Neutrophil (primary cell): ENCODE measurements around the gene NFATC3.
"Not testable (repeated sequence)": the region's sequence is repeated elsewhere in the genome, so short reads cannot be mapped to it uniquely, and the experiment has no call there.

Source experiments
- H3K27ac ChIP-seq: fragments of 200-600 bp; sonication (generic); 2 replicates; pipeline ENCODE4 v1.5.1; 2016; ENCODE audit warnings: mild to moderate bottlenecking, moderate library complexity
- H3K27me3 ChIP-seq: fragments of 200-600 bp; sonication (generic); 2 replicates; pipeline ENCODE4 v1.6.0; 2016; ENCODE audit warnings: mild to moderate bottlenecking
- H3K36me3 ChIP-seq: fragments of 200-600 bp; sonication (generic); 2 replicates; pipeline ENCODE4 v1.5.1; 2017
- H3K4me1 ChIP-seq, 2 experiments: fragments of 200-600 bp in 1 of 2; sonication (generic) in 1 of 2; 1 replicate in 1 of 2; 2 replicates in 1 of 2; pipeline versions ENCODE4 v1.5.1 to v1.6.1; 2013 to 2016; ENCODE audit warnings: low read depth in 1 of 2, low read length in 1 of 2, mild to moderate bottlenecking in 1 of 2, moderate library complexity in 1 of 2; ENCODE audit not compliant: control insufficient read depth in 1 of 2, insufficient read depth in 1 of 2
- H3K4me3 ChIP-seq, 2 experiments: fragments of 200-600 bp in 1 of 2; sonication (generic) in 1 of 2; 1 replicate in 1 of 2; 2 replicates in 1 of 2; pipeline ENCODE4 v1.5.1; 2013 to 2016; ENCODE audit warnings: low read depth in 1 of 2, low read length in 1 of 2, mild to moderate bottlenecking in 1 of 2, moderate library complexity in 1 of 2
- H3K9me3 ChIP-seq: fragments of 200-600 bp; sonication (generic); 2 replicates; pipeline ENCODE4 v1.5.1; 2016
- TF ChIP-seq, protein P1 (sequence below): fragments of 200-600 bp; sonication (generic); IDR thresholded peaks from 2 replicates; pipeline ENCODE4 v1.5.1; 2016; ENCODE audit warnings: antibody characterized with exemption

NFATC3 gene

GRCh38 chr16:68097895-68098294 is 12.7 kb downstream of the NFATC3 start:
- H3K27ac ChIP-seq: no peak overlapping the region
- peaks cover 8% of the 10 kb centered on the region for H3K36me3 ChIP-seq
- H3K4me1 ChIP-seq: peaks cover 4 to 8% of the 10 kb centered on the region in 2 experiments
- TF ChIP-seq, protein P1, sequence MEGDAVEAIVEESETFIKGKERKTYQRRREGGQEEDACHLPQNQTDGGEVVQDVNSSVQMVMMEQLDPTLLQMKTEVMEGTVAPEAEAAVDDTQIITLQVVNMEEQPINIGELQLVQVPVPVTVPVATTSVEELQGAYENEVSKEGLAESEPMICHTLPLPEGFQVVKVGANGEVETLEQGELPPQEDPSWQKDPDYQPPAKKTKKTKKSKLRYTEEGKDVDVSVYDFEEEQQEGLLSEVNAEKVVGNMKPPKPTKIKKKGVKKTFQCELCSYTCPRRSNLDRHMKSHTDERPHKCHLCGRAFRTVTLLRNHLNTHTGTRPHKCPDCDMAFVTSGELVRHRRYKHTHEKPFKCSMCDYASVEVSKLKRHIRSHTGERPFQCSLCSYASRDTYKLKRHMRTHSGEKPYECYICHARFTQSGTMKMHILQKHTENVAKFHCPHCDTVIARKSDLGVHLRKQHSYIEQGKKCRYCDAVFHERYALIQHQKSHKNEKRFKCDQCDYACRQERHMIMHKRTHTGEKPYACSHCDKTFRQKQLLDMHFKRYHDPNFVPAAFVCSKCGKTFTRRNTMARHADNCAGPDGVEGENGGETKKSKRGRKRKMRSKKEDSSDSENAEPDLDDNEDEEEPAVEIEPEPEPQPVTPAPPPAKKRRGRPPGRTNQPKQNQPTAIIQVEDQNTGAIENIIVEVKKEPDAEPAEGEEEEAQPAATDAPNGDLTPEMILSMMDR: no peak
- H3K4me3 ChIP-seq: no peak overlapping the region
- no peaks in the 10 kb centered on the region for H3K9me3 ChIP-seq
- H3K27me3 ChIP-seq: no peaks in the 10 kb centered on the region

- Histone ChIP-seq H3K27me3 (no peaks in the 10 kb centered on the region), H3K4me3 (no peak overlapping the region), H3K36me3 (peaks cover 8% of the 10 kb centered on the region), H3K4me1 (no peaks in the 10 kb centered on the region), H3K9me3 (no peaks in the 10 kb centered on the region), H3K27ac (no peak overlapping the region)
- TF ChIP-seq, protein P1: no peak
Observed at GRCh38 chr16:68100488-68100887, 15.3 kb downstream of the NFATC3 start.

- H3K27ac ChIP-seq: no peak overlapping the region
- H3K27me3 ChIP-seq: no peaks in the 10 kb centered on the region
- no peaks in the 10 kb centered on the region for H3K9me3 ChIP-seq
- TF ChIP-seq, protein P1: no peak
- H3K36me3 ChIP-seq: no peaks in the 10 kb centered on the region
- H3K4me3 ChIP-seq: no peak overlapping the region
- no peaks in the 10 kb centered on the region for H3K4me1 ChIP-seq
Observed at GRCh38 chr16:68105611-68106010, 20.4 kb downstream of the NFATC3 start.

- not testable (repeated sequence) for H3K36me3 ChIP-seq, H3K27me3 ChIP-seq, H3K27ac ChIP-seq, H3K4me3 ChIP-seq, H3K9me3 ChIP-seq, H3K4me1 ChIP-seq
Observed at GRCh38 chr16:68107230-68107928, 22.2 kb downstream of the NFATC3 start.

GRCh38 chr16:68109156-68109555 is 24.0 kb downstream of the NFATC3 start:
- H3K4me3 ChIP-seq, H3K9me3 ChIP-seq: not testable (repeated sequence)

DNA sequence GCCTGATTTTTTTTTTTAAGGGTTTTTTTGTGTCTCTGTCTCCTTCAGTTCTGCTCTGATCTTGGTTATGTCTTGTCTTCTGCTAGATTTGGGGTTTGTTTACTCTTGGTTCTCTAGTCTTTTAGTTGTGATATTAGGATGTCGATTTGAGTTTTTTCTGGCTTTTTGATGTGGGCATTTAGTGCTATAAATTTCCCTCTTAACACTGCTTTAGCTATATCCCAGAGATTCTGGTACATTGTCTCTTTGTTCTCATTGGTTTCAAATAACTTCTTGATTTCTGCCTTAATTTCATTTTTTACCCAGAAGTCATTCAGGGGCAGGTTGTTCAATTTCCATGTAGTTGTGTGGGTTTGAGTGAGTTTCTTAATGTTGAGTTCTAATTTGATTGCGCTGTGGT is 25.4 kb downstream of the NFATC3 start:
- not testable (repeated sequence) for H3K36me3 ChIP-seq, H3K4me3 ChIP-seq, H3K9me3 ChIP-seq, H3K27ac ChIP-seq, H3K27me3 ChIP-seq
- H3K4me1 ChIP-seq: peaks cover 12 to 13% of the 10 kb centered on the region in 2 experiments

More at GRCh38 chr16:68109156-68109555, 24.0 kb downstream of the NFATC3 start:
- H3K36me3 ChIP-seq, H3K27me3 ChIP-seq, H3K27ac ChIP-seq: not testable (repeated sequence)
- peaks cover 12 to 13% of the 10 kb centered on the region in 2 experiments for H3K4me1 ChIP-seq

DNA sequence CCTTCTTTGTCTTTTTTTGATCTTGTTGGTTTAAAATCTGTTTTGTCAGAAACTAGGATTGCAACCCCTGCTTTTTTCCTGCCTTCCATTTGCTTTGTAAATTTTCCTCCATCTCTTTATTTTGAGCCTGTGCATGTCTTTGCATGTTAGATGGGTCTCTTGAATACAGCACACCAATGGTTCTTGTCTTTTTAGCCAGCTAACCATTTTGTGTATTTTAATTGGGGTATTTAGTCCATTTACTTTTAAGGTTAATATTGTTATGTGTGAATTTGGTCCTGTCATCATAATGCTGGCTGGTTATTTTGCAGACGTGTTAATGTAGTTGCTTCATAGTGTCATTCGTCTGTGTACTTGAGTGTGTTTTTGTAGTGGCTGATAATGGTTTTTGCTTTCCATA is 26.2 kb downstream of the NFATC3 start:
- H3K36me3 ChIP-seq: no peaks in the 10 kb centered on the region
- H3K4me3 ChIP-seq: no peak overlapping the region
- H3K27me3 ChIP-seq: no peaks in the 10 kb centered on the region
- TF ChIP-seq, protein P1: no peak
- H3K9me3 ChIP-seq: no peaks in the 10 kb centered on the region
- peaks cover 15 to 16% of the 10 kb centered on the region in 2 experiments for H3K4me1 ChIP-seq
- H3K27ac ChIP-seq: no peak overlapping the region
